SK-N-MC (cell line): ENCODE data around the gene COL27A1.

Source experiments
- FOXP2 ChIP-seq: optimal IDR thresholded peaks from 2 replicates; pipeline ENCODE3; 2011; ENCODE audit warnings: mild to moderate bottlenecking, moderate library complexity; ENCODE audit not compliant: insufficient read depth; ENCODE audit errors: extremely low read length, control extremely low read depth
- POLR2AphosphoS5 ChIP-seq: IDR thresholded peaks from 2 replicates; pipeline ENCODE4 v1.6.1; 2012; ENCODE audit warnings: mild to moderate bottlenecking, low read depth, low read length, borderline replicate concordance

DNA sequence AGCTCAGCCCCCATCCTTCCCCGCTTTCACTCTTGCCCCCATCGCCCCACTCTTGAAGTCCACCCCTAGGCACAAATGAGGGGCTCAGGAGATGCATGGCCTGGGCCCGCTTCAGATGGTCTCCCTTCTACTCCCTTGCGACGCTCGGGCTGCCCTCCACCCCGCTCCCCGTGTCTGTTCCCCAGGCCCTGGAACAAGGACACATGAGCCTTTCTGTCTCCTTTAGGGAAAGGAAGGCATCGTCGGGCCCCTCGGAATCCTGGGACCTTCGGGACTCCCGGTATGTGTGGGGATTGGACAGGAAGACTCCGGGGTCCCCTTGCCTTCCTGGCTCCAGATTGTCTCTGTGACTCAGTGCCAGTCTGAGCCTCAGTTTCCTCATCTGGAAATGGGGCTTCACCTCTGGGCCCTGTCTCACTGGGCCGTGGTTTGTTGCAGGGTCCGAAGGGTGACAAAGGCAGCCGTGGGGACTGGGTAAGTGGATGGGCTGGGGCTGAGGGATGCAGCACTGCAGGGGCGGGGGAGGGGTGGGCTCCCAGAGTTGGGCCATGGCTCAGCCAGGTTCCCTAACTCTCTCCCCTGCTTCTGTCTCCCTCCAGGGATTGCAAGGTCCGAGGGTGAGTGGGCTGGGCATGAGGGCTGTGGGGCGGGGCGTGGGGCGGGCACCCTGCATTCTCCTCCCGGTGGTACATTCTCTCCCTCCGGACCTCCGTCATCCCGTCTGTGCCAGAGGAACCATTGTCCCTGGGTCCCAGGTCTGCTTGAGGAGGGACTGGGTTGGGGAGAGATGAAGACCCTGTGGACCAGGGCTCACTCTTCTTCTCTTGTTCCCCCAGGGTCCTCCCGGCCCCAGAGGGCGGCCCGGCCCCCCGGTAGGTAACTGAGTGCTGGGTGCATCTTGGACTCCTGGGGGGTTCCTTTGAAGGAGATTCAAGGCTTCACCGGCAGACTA, 145.8 kb downstream of the COL27A1 start:
- TF ChIP-seq POLR2AphosphoS5 (no peak), FOXP2 (no peak)
